SK-N-SH (cell line): ENCODE measurements around the gene BIN2.

ENCODE experiments used
- CHD2 ChIP-seq: fragments of 150-350 bp; IDR thresholded peaks from 2 replicates; pipeline ENCODE4 v1.6.1; 2018; ENCODE audit warnings: low read length; ENCODE audit not compliant: partially characterized antibody
- EP300 ChIP-seq, 2 experiments: IDR thresholded peaks; 2 replicates each; pipeline versions ENCODE4 v1.4.0 to v1.6.1; 2012; ENCODE audit warnings: borderline replicate concordance in 1 of 2, low read depth in 1 of 2, low read length in 1 of 2
- GATA2 ChIP-seq: sonication (generic); formaldehyde crosslinking; IDR thresholded peaks from 2 replicates; pipeline ENCODE4 v1.5.0; 2020; ENCODE audit warnings: mild to moderate bottlenecking, missing genetic modification reagents
- JUND ChIP-seq: IDR thresholded peaks from 2 replicates; pipeline ENCODE4 v1.4.0; 2012
- NFIC ChIP-seq: IDR thresholded peaks from 2 replicates; pipeline ENCODE4 v1.4.0; 2012; ENCODE audit warnings: borderline replicate concordance
- POLR2AphosphoS5 ChIP-seq: IDR thresholded peaks from 2 replicates; pipeline ENCODE4 v1.6.1; 2012; ENCODE audit warnings: low read depth, low read length
- REST ChIP-seq: IDR thresholded peaks from 2 replicates; pipeline ENCODE4 v1.6.1; 2012; ENCODE audit warnings: mild to moderate bottlenecking, low read depth, low read length, moderate library complexity
- SMC3 ChIP-seq: IDR thresholded peaks from 2 replicates; pipeline ENCODE4 v1.6.1; 2012; ENCODE audit warnings: low read depth, low read length, improper control_type of control experiment
- YY1 ChIP-seq: IDR thresholded peaks from 2 replicates; pipeline ENCODE4 v1.4.0; 2012; ENCODE audit warnings: low read depth, mild to moderate bottlenecking
- TF ChIP-seq, protein P1 (sequence below): fragments of 200-600 bp; sonication (generic); IDR thresholded peaks from 2 replicates; pipeline ENCODE4 v1.6.1; 2017; ENCODE audit warnings: antibody characterized with exemption, mild to moderate bottlenecking, moderate library complexity

GRCh38 chr12:51371295-51371953 is 47.5 kb upstream of the BIN2 start:
- TF ChIP-seq, protein P1, sequence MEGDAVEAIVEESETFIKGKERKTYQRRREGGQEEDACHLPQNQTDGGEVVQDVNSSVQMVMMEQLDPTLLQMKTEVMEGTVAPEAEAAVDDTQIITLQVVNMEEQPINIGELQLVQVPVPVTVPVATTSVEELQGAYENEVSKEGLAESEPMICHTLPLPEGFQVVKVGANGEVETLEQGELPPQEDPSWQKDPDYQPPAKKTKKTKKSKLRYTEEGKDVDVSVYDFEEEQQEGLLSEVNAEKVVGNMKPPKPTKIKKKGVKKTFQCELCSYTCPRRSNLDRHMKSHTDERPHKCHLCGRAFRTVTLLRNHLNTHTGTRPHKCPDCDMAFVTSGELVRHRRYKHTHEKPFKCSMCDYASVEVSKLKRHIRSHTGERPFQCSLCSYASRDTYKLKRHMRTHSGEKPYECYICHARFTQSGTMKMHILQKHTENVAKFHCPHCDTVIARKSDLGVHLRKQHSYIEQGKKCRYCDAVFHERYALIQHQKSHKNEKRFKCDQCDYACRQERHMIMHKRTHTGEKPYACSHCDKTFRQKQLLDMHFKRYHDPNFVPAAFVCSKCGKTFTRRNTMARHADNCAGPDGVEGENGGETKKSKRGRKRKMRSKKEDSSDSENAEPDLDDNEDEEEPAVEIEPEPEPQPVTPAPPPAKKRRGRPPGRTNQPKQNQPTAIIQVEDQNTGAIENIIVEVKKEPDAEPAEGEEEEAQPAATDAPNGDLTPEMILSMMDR = no peak
- TF ChIP-seq SMC3 (no peak), EP300 (IDR thresholded peaks at IDR 0.05; ENCODE audit: borderline replicate concordance in 1 of 2, low read depth in 1 of 2, low read length in 1 of 2) (peak; percentile 6 to 62; a peak in 2 of 4 replicates), YY1 (no peak), POLR2AphosphoS5 (peak; percentile 63), CHD2 (peak; percentile 51), JUND (peak; percentile 96), GATA2 (CRISPR knock-in tag) (0 out of 2 replicates have a peak, but pooled peaks have one; percentile 30), NFIC (peak; percentile 93), REST (no peak; the same call in 1 of the 2 replicates)
